PFSK-1 (cell line): Measurements from ENCODE around the gene RBMS3.

Experiments
- FOXP2 ChIP-seq: optimal IDR thresholded peaks from 2 replicates; pipeline ENCODE3; 2011; ENCODE audit warnings: borderline replicate concordance, control low read depth, inconsistent platforms; ENCODE audit not compliant: insufficient read depth; ENCODE audit errors: extremely low read length, extremely low read depth
- POLR2AphosphoS5 ChIP-seq: IDR thresholded peaks from 2 replicates; pipeline ENCODE4 v1.6.1; 2012; ENCODE audit warnings: low read depth, mild to moderate bottlenecking, control low read depth, low read length, moderate library complexity
- REST ChIP-seq, 2 experiments: IDR thresholded peaks; 2 replicates each; pipeline versions ENCODE4 v1.6.1 to v1.8.0; 2011 to 2012; ENCODE audit warnings: low read depth in 2 of 2, low read length in 2 of 2, control low read depth in 1 of 2, inconsistent platforms in 1 of 2, mild to moderate bottlenecking in 1 of 2, moderate library complexity in 1 of 2; ENCODE audit not compliant: insufficient read depth in 1 of 2
- SIN3A ChIP-seq: IDR thresholded peaks from 2 replicates; pipeline ENCODE4 v1.6.1; 2012; ENCODE audit warnings: mild to moderate bottlenecking, low read length, moderate library complexity, borderline replicate concordance; ENCODE audit not compliant: insufficient read depth
- TAF1 ChIP-seq: IDR thresholded peaks from 2 replicates; pipeline ENCODE4 v1.6.1; 2012; ENCODE audit warnings: low read length, control low read depth, borderline replicate concordance; ENCODE audit not compliant: insufficient read depth

RBMS3 gene

DNA sequence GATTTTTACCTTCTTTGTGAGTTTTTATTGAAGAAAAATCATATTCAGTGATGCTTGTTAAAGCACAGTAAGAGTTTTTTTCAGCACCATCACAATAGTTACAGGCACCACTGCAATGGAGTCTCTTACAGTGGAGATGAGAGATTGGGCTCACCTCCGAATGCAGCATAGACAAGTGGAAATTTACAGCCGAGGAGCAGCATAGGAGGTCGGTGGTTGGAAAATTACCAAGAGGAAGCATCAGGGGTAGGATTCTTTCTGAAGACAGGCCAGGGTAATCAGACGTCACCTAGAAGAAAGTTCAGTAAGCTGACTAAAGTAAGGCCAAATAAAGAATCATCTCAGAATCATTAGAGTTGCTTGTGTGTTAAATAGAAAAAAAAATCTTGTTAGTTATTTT is 491.6 kb downstream of the RBMS3 start:
- no peak for TF ChIP-seq TAF1
- no peak for TF ChIP-seq SIN3A
- TF ChIP-seq FOXP2 = no peak
- TF ChIP-seq POLR2AphosphoS5 = no peak
- TF ChIP-seq REST (IDR thresholded peaks at IDR 0.05; ENCODE audit: insufficient read depth in 1 of 2, low read depth in 2 of 2, low read length in 2 of 2) = no peak

- TF ChIP-seq POLR2AphosphoS5 (no peak), REST (IDR thresholded peaks at IDR 0.05; ENCODE audit: insufficient read depth in 1 of 2, low read depth in 2 of 2, low read length in 2 of 2) (no peak), TAF1 (no peak), FOXP2 (no peak), SIN3A (no peak)
These were observed 492.6 kb downstream of the RBMS3 start for GRCh38 chr3:29773481-29773880.

DNA sequence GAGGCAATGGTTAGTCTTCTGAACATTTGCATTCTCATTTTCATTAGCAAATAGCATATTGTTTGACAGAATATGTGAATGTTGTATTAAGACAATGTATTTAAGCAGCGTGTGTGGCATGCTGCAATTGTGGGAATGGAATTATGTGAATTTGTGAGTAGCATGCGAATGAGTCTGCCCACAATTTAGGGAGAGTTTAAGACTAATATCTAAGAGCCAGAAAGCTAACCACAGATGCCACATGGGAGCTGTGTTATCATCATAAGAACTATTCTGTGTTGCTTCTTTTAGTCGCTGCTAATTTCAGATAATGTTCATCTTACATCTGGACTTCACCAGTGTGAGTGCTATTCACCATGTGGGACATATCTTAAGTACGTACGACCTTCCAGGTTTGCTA is 494.5 kb downstream of the RBMS3 start:
- TF ChIP-seq SIN3A (no peak), REST (IDR thresholded peaks at IDR 0.05; ENCODE audit: insufficient read depth in 1 of 2, low read depth in 2 of 2, low read length in 2 of 2) (no peak), POLR2AphosphoS5 (no peak), TAF1 (no peak), FOXP2 (no peak)

DNA sequence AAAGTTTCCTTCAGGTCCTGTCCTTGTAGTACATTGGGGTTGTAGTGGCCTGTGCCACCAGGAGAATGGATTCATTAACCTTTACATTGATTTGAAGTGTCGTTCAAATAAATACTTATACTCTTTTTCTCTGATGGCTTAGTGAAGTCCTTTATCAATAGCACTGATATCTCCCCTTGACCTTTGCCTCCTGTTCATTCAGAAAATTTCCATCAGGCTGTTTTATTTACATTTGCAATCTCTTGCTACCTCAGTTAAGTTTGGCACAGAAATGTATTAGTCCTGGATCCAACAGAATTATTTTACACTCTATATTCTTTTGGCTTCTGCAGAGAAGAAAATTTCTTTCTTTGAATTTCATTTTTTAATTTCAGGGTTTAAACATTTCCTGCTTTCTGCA is 497.0 kb downstream of the RBMS3 start:
- TF ChIP-seq POLR2AphosphoS5 (no peak), FOXP2 (no peak), TAF1 (no peak), REST (IDR thresholded peaks at IDR 0.05; ENCODE audit: insufficient read depth in 1 of 2, low read depth in 2 of 2, low read length in 2 of 2) (no peak), SIN3A (no peak)

DNA sequence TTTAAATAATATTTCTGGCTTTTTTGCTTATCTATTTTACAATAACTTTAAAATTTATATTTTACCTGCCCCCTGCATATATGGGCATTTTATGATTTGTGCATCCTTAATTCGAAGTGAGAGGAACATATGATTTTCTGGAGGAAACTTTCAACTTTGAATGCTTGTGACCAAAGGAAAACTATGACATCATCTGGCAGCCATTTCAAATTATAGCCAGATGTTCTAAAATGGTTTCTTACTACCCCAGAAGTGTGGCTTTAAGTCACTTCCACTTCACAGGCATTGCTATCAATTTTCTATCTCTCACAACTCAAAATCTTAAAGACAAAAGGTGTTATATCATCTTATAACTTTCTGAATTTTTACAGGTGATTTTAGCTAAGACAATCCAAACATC is 508.8 kb downstream of the RBMS3 start:
- no peak for TF ChIP-seq TAF1
- no peak for TF ChIP-seq FOXP2
- no peak for TF ChIP-seq SIN3A
- TF ChIP-seq REST (IDR thresholded peaks at IDR 0.05; ENCODE audit: insufficient read depth in 1 of 2, low read depth in 2 of 2, low read length in 2 of 2) = no peak
- no peak for TF ChIP-seq POLR2AphosphoS5
